Measurements from ENCODE around the gene GUCY2F. TPM values are rescaled to one million over a fixed set of nuclear protein-coding genes. Genes with fewer than 3 reads are reported as not detected.

Gene GUCY2F
- total RNA-seq, 1 donor from 2014 or later, result 0.39 TPM

GRCh38 chrX:109378281-109378680 is 103.6 kb downstream of the GUCY2F start:
- no peaks in the 10 kb centered on the region for H3K27me3 Mint-ChIP-seq
- no peak for TF ChIP-seq CTCF (conservative IDR thresholded peaks at IDR 0.05)
- no peaks in the 10 kb centered on the region for H3K36me3 Mint-ChIP-seq
- no peak for DNase-seq (ENCODE audit: extremely low spot score, unreplicated experiment)
- H3K4me3 Mint-ChIP-seq, result no peak overlapping the region
- no peak overlapping the region for H3K27ac Mint-ChIP-seq
- H3K4me1 Mint-ChIP-seq (ENCODE audit: unreplicated experiment), result peaks cover 7% of the 10 kb centered on the region
- H3K9me3 Mint-ChIP-seq, result no peaks in the 10 kb centered on the region

- H3K4me3 Mint-ChIP-seq, result no peak overlapping the region
- no peaks in the 10 kb centered on the region for H3K9me3 Mint-ChIP-seq
- H3K36me3 Mint-ChIP-seq, result no peaks in the 10 kb centered on the region
- H3K4me1 Mint-ChIP-seq (ENCODE audit: unreplicated experiment), result peaks cover 15% of the 10 kb centered on the region
- TF ChIP-seq CTCF (conservative IDR thresholded peaks at IDR 0.05), result no peak
- H3K27ac Mint-ChIP-seq, result no peak overlapping the region
- DNase-seq (ENCODE audit: extremely low spot score, unreplicated experiment), result no peak
- no peaks in the 10 kb centered on the region for H3K27me3 Mint-ChIP-seq
These were observed 107.5 kb downstream of the GUCY2F start for GRCh38 chrX:109374262-109374960.

- no peaks in the 10 kb centered on the region for H3K36me3 Mint-ChIP-seq
- no peak overlapping the region for H3K4me3 Mint-ChIP-seq
- H3K4me1 Mint-ChIP-seq (ENCODE audit: unreplicated experiment), result peaks cover 15% of the 10 kb centered on the region
- no peak overlapping the region for H3K27ac Mint-ChIP-seq
- no peaks in the 10 kb centered on the region for H3K9me3 Mint-ChIP-seq
- no peak for TF ChIP-seq CTCF (conservative IDR thresholded peaks at IDR 0.05)
- no peak for DNase-seq (ENCODE audit: extremely low spot score, unreplicated experiment)
- H3K27me3 Mint-ChIP-seq, result no peaks in the 10 kb centered on the region
These were observed 108.4 kb downstream of the GUCY2F start for GRCh38 chrX:109373468-109373867.

GRCh38 chrX:109372716-109373115 is 109.2 kb downstream of the GUCY2F start:
- Mint-ChIP-seq H3K36me3 (no peaks in the 10 kb centered on the region), H3K9me3 (no peaks in the 10 kb centered on the region), H3K27me3 (no peaks in the 10 kb centered on the region), H3K4me3 (no peak overlapping the region), H3K27ac (no peak overlapping the region), H3K4me1 (ENCODE audit: unreplicated experiment) (peaks cover 15% of the 10 kb centered on the region)
- no peak for TF ChIP-seq CTCF (conservative IDR thresholded peaks at IDR 0.05)
- no peak for DNase-seq (ENCODE audit: extremely low spot score, unreplicated experiment)

- Mint-ChIP-seq H3K4me3 (no peak overlapping the region), H3K27me3 (no peaks in the 10 kb centered on the region), H3K4me1 (ENCODE audit: unreplicated experiment) (peaks cover 15% of the 10 kb centered on the region), H3K27ac (no peak overlapping the region), H3K9me3 (no peaks in the 10 kb centered on the region), H3K36me3 (no peaks in the 10 kb centered on the region)
- DNase-seq (ENCODE audit: extremely low spot score, unreplicated experiment), result no peak
- TF ChIP-seq CTCF (conservative IDR thresholded peaks at IDR 0.05), result no peak
These were observed 109.6 kb downstream of the GUCY2F start for GRCh38 chrX:109372291-109372690.

All from type B pancreatic cell (in vitro differentiated cells).